H9 (cell line): Measurements from ENCODE around the gene PHYHIPL. TPM values are rescaled to one million over a fixed set of nuclear protein-coding genes. Genes with fewer than 3 reads are reported as not detected.

Experiments used
- DNase-seq: peaks from one replicate; pipeline ENCODE4 v3.0.0-alpha.2; 2017
- H2AFZ ChIP-seq: one replicate; pipeline ENCODE4 v1.6.1; 2013; ENCODE audit warnings: mild to moderate bottlenecking, low read length, control low read depth, moderate library complexity
- H2AK5ac ChIP-seq: 2 replicates; pipeline ENCODE4 v1.6.1; 2013; ENCODE audit warnings: low read length, control low read depth, mixed read lengths; ENCODE audit not compliant: insufficient read length
- H2BK120ac ChIP-seq: one replicate; pipeline ENCODE4 v1.6.1; 2013; ENCODE audit warnings: low read depth, mild to moderate bottlenecking, low read length, control low read depth, inconsistent platforms; ENCODE audit not compliant: poor library complexity, severe bottlenecking
- H2BK12ac ChIP-seq: 2 replicates; pipeline ENCODE4 v1.6.1; 2013; ENCODE audit warnings: low read length, control low read depth, mixed read lengths, low read depth; ENCODE audit not compliant: insufficient read length
- H2BK15ac ChIP-seq: 2 replicates; pipeline ENCODE4 v1.6.1; 2013; ENCODE audit warnings: low read depth, low read length, control low read depth
- H2BK20ac ChIP-seq: one replicate; pipeline ENCODE4 v1.6.1; 2013; ENCODE audit warnings: low read depth, mild to moderate bottlenecking, low read length, control low read depth, inconsistent platforms; ENCODE audit not compliant: poor library complexity, severe bottlenecking
- H2BK5ac ChIP-seq: 2 replicates; pipeline ENCODE4 v1.6.1; 2013; ENCODE audit warnings: low read length, control low read depth, mixed read lengths; ENCODE audit not compliant: insufficient read length
- H3K14ac ChIP-seq: 2 replicates; pipeline ENCODE4 v1.6.1; 2013; ENCODE audit warnings: low read length, control low read depth; ENCODE audit not compliant: insufficient read depth
- H3K18ac ChIP-seq: 2 replicates; pipeline ENCODE4 v1.6.1; 2013; ENCODE audit warnings: low read depth, mild to moderate bottlenecking, mixed read lengths, low read length, control low read depth; ENCODE audit not compliant: insufficient read length
- H3K23ac ChIP-seq: 2 replicates; pipeline ENCODE4 v1.6.1; 2013; ENCODE audit warnings: low read length, control low read depth, mixed read lengths, low read depth; ENCODE audit not compliant: insufficient read length
- H3K23me2 ChIP-seq: 2 replicates; pipeline ENCODE4 v1.6.1; 2013; ENCODE audit warnings: low read depth, mild to moderate bottlenecking, mixed read lengths, low read length, control low read depth; ENCODE audit not compliant: insufficient read length, poor library complexity, severe bottlenecking
- H3K27ac ChIP-seq: 2 replicates; pipeline ENCODE4 v1.5.1; 2013; ENCODE audit warnings: low read length, control low read depth, mixed read lengths, low read depth; ENCODE audit not compliant: insufficient read length
- H3K27me3 ChIP-seq: 2 replicates; pipeline ENCODE4 v1.6.1; 2013; ENCODE audit warnings: low read length, control low read depth, inconsistent platforms; ENCODE audit not compliant: insufficient read depth
- H3K4ac ChIP-seq: 2 replicates; pipeline ENCODE4 v1.6.1; 2013; ENCODE audit warnings: low read depth, mild to moderate bottlenecking, control low read depth, inconsistent platforms, low read length, moderate library complexity
- H3K4me1 ChIP-seq: 2 replicates; pipeline ENCODE4 v1.6.1; 2013; ENCODE audit warnings: low read length, control low read depth, inconsistent platforms; ENCODE audit not compliant: insufficient read depth
- H3K4me2 ChIP-seq: 2 replicates; pipeline ENCODE4 v1.6.1; 2013; ENCODE audit warnings: low read length, control low read depth, mixed read lengths; ENCODE audit not compliant: insufficient read length, insufficient read depth
- H3K56ac ChIP-seq: 2 replicates; pipeline ENCODE4 v1.6.1; 2013; ENCODE audit warnings: low read depth, mild to moderate bottlenecking, mixed read lengths, low read length, control low read depth; ENCODE audit not compliant: insufficient read length
- H3K79me1 ChIP-seq: 2 replicates; pipeline ENCODE4 v1.6.1; 2013; ENCODE audit warnings: low read depth, mild to moderate bottlenecking, moderate library complexity, low read length, control low read depth, inconsistent platforms; ENCODE audit not compliant: insufficient read depth, poor library complexity, severe bottlenecking
- H3K79me2 ChIP-seq: 2 replicates; pipeline ENCODE4 v1.6.1; 2013; ENCODE audit warnings: low read length, control low read depth, inconsistent platforms; ENCODE audit not compliant: insufficient read depth
- H3K9ac ChIP-seq: 2 replicates; pipeline ENCODE4 v1.6.1; 2013; ENCODE audit warnings: low read length, control low read depth, mixed read lengths; ENCODE audit not compliant: insufficient read length; ENCODE audit errors: extremely low read depth
- H3K9me3 ChIP-seq: one replicate; pipeline ENCODE4 v1.6.1; 2013; ENCODE audit warnings: low read depth, low read length, inconsistent platforms; ENCODE audit not compliant: control insufficient read depth
- H3T11ph ChIP-seq: one replicate; pipeline ENCODE4 v1.6.1; 2013; ENCODE audit warnings: mild to moderate bottlenecking, low read length, control low read depth, inconsistent platforms
- H4K20me1 ChIP-seq: one replicate; pipeline ENCODE4 v1.6.1; 2013; ENCODE audit not compliant: control insufficient read depth, insufficient read length, insufficient read depth
- H4K5ac ChIP-seq: 2 replicates; pipeline ENCODE4 v1.6.1; 2013; ENCODE audit warnings: low read depth, mild to moderate bottlenecking, mixed read lengths, low read length, control low read depth; ENCODE audit not compliant: insufficient read length
- H4K8ac ChIP-seq: replicated peaks from 2 replicates; pipeline ENCODE4 v1.6.1; 2013; ENCODE audit warnings: low read length, control low read depth, mixed read lengths, low read depth; ENCODE audit not compliant: insufficient read length
- H4K91ac ChIP-seq: 2 replicates; pipeline ENCODE4 v1.6.1; 2013; ENCODE audit warnings: low read depth, mild to moderate bottlenecking, moderate library complexity, mixed read lengths, low read length, control low read depth; ENCODE audit not compliant: insufficient read length
- H3K27ac Mint-ChIP-seq, 3 experiments: 2 replicates in 2 of 3; 3 replicates in 1 of 3; pipeline ENCODE4 v1.8.0; 2020 to 2021; ENCODE audit warnings: mixed read lengths in 3 of 3, mild to moderate bottlenecking in 1 of 3, moderate library complexity in 1 of 3
- H3K27me3 Mint-ChIP-seq: 2 replicates; pipeline ENCODE4 v1.8.0; 2021; ENCODE audit warnings: low read depth, mild to moderate bottlenecking, moderate library complexity, mixed read lengths
- H3K36me3 Mint-ChIP-seq, 3 experiments: 2 replicates in 2 of 3; 3 replicates in 1 of 3; pipeline ENCODE4 v1.8.0; 2020 to 2021; ENCODE audit warnings: low read depth in 3 of 3, mixed read lengths in 3 of 3; ENCODE audit not compliant: insufficient read depth in 1 of 3
- H3K4me1 Mint-ChIP-seq, 2 experiments: 2 replicates each; pipeline ENCODE4 v1.8.0; 2020; ENCODE audit warnings: mixed read lengths in 2 of 2
- H3K4me3 Mint-ChIP-seq, 2 experiments: 2 replicates in 1 of 2; 3 replicates in 1 of 2; pipeline ENCODE4 v1.8.0; 2020 to 2021; ENCODE audit warnings: mild to moderate bottlenecking in 2 of 2, mixed read lengths in 2 of 2, moderate library complexity in 1 of 2
- H3K9me3 Mint-ChIP-seq, 2 experiments: 2 replicates in 1 of 2; 3 replicates in 1 of 2; pipeline ENCODE4 v1.8.0; 2020; ENCODE audit warnings: mild to moderate bottlenecking in 2 of 2, mixed read lengths in 2 of 2, moderate library complexity in 1 of 2
- CTCF ChIP-seq: fragments of 200-600 bp; sonication (generic); conservative IDR thresholded peaks from 3 replicates; pipeline ENCODE4 v1.8.0; 2021; ENCODE audit warnings: antibody characterized with exemption, mild to moderate bottlenecking
- total RNA-seq: library from RNA; stranded (reverse); gene quantifications from 2 replicates; pipeline ENCODE4 v1.2.1, GENCODE V29; 2021

PHYHIPL gene
- total RNA-seq, 1 experiment from 2014 or later = 0.44 TPM

- H2BK120ac ChIP-seq = no peak overlapping the region
- no peak overlapping the region for H3K4ac ChIP-seq
- H3K9me3 Mint-ChIP-seq = peaks cover 0 to 6% of the 10 kb centered on the region in 2 experiments; a peak in 2 of 5 replicates
- peaks cover 13% of the 10 kb centered on the region; the same call in 1 of the 2 replicates for H3K27me3 ChIP-seq
- no peak for TF ChIP-seq CTCF
- no peak overlapping the region for H3K27ac Mint-ChIP-seq
- no peak overlapping the region for H4K91ac ChIP-seq
- H4K20me1 ChIP-seq = no peaks in the 10 kb centered on the region
- H3K4me3 Mint-ChIP-seq = no peak overlapping the region
- no peak overlapping the region for H3K14ac ChIP-seq
- peaks cover 16% of the 10 kb centered on the region for H3K23me2 ChIP-seq
- no peaks in the 10 kb centered on the region for H3K79me2 ChIP-seq
- peaks cover 9 to 10% of the 10 kb centered on the region in 2 experiments; a peak in 3 of 4 replicates for H3K4me1 Mint-ChIP-seq
- H2AK5ac ChIP-seq = no peak overlapping the region
- no peak overlapping the region for H3K9ac ChIP-seq
- H3K4me2 ChIP-seq = no peak overlapping the region
- no peak overlapping the region for H3K56ac ChIP-seq
- DNase-seq = no peak
- H2BK12ac ChIP-seq = no peak overlapping the region
- H2BK5ac ChIP-seq = no peak overlapping the region
- no peak overlapping the region for H2BK15ac ChIP-seq
- no peak overlapping the region for H3K27ac ChIP-seq
- H3K18ac ChIP-seq = no peak overlapping the region
- peaks cover 79% of the 10 kb centered on the region for H3K27me3 Mint-ChIP-seq
- H3K9me3 ChIP-seq = no peaks in the 10 kb centered on the region
- no peak overlapping the region for H2BK20ac ChIP-seq
- H3K4me1 ChIP-seq = no peaks in the 10 kb centered on the region
- H3K79me1 ChIP-seq = no peaks in the 10 kb centered on the region
- H4K8ac ChIP-seq = no peak overlapping the region
- no peak overlapping the region for H4K5ac ChIP-seq
- no peaks in the 10 kb centered on the region for H3K36me3 Mint-ChIP-seq
- H3T11ph ChIP-seq = no peak overlapping the region
- no peak overlapping the region for H3K23ac ChIP-seq
- no peak overlapping the region for H2AFZ ChIP-seq
These were observed 3.0 kb upstream of the PHYHIPL start for GRCh38 chr10:59173414-59173813.
